Muscle of back (tissue), 11 donors: ENCODE measurements around the gene CTNNBIP1. TPM values are rescaled to one million over a fixed set of nuclear protein-coding genes. Genes with fewer than 3 reads are reported as not detected.

ENCODE experiments used
- DNase-seq, 3 donors: peaks; one replicate each; pipeline versions ENCODE4 v3.0.0 to v3.0.0-alpha.2; 2013
- polyA plus RNA-seq, 10 donors: library from polyadenylated mRNA; unstranded; fragments of 120-200 nt; gene quantifications; one replicate each; pipeline ENCODE4 v1.2.1, GENCODE V29; 2013; ENCODE audit not compliant: insufficient read length in 10 of 10

Gene CTNNBIP1
- polyA plus RNA-seq, 10 donors: 50.5 to 68.9 (median 59.6) TPM

DNA sequence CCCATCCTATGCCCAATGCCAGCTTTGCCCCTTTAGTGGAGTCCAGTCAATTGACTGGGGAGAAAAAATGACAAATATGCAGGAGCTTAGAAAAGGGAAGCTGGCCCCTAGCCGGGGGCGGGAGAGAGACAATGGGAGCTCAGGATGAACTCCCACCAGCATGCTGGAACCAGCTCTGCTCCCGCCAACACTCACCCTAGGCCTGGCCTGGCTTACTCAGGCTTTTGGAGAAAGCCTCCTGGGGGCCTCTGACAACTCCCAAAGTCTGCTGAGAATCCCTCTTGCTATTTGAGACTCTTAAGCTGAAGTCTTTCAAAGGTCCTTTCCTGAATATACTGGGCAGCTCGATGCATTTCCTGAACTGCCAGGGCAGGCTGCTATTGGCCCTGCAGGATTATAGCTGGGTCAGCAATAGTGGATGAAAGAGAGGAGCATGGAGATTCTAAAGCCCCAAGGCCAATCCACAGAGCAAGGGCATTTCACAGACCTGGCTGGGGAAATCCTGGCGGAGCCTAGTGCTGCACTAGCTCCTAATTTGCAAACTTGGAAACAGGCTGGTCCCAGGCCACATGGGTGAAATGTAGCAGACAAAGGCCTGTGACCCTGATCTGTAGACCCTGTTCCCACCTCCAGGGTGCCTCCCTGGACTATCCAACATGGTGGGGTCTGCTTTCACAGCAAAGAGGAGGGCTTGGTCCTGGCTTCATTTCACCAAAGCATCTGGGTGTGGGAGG is 50.6 kb downstream of the CTNNBIP1 start:
- no peak for DNase-seq

DNA sequence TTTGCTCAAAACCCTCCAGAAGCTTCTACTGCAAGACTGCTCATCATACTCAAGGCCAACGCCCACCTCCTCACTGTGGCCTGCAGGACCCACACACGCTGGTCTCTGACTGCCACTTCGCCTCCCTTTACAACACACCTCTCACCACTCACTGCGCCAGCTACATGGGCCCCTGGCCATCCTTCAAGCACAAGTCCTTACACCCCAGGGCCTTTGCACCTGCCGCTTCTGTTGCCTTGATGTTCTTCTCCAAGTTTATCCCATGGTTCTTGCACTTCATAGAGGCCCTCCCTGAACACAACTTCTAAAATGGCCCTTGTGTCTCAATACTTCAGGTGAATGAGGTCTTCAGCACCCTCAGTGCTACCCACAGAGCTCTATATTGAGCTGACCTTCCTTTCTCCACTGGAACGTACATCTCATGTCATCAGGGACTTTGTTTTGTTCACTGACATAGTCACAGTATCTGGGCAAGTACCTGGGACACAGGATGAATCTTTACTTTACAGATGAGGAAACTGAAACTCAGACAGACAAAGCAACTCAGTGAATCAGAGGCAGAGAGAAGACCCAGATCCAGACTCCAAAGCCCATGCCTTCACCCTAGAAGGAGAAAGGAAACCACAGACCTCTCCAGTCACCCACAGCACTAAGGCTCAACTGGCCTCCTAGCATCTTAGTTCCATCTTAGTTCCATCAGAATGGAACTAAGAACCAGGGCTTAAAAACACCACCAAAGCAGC is 51.6 kb downstream of the CTNNBIP1 start:
- no peak for DNase-seq

DNA sequence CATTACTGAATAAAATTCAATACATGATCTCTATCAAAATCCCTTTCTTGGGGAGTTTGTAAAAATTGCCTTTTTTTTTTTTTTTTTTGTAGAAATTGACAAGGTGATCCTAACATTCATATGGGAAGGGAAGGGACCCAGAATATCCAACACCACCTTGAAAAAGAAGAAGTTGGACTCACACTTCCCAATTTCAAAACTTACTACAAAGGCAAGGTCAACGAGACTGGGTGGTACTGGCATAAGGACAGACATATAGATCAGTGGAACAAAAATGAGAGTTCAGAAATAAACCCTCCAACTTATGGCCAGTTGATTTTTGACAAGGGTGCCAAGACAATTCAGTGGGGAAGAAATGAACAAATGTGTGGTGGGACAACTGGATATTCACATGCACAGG is 54.9 kb downstream of the CTNNBIP1 start:
- DNase-seq: no peak

DNA sequence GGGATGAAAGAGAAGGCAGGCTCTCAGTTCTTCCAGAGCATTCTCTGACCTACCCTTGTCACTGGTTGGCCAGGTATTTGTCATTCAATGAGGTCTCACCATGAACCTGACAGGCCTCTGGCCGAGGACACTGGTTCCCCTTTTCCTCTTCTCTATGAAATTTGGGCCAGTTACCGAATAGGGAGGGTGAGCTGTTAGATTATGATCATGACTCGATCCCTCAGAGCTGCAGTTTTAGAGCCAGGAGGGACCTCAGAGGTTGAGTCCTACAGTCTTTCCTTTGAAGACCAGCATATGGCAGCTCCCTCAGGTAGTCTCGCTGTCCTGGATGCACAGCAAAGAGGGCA is 56.8 kb downstream of the CTNNBIP1 start:
- DNase-seq: no peak

DNA sequence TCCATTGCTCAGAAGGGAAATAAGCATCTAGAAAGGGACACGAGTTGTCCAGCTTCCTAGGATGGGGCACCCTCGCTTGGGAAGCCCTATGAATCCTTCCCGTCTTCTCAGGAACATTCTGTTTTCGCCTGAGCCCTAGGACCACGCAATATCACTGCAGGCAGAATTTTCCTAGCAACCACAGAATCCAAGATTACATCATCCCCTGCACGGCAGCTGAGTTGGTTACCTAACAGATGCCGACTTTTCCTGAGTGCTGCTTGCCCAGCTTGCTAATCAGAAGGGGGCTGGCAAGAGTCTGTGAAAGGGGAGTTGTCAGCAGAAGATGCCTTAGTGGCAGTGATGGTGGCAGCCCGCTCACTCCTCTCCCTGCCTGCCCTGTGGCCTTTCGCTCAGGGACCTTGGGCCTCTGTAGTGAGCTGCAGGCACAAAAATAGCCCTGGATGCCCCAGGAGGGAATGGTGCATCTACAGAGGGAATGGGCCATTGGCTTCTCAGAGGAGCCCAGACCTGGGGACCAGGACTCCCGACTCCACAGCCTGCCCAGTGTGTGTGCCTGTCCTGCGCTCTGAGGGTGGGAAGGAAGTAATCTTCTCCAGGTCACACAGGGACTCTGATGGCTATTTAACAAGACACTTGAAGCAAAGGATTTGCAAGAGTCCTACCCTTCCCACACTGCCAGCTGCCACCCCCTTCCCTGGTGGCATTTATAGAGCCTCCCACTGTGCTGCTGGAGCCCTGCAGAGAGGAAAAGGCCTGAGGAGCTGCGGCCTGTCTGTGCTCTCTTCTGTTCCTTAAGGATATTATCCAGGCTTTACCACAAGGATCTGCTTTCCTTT is 57.4 kb downstream of the CTNNBIP1 start:
- no peak for DNase-seq

GRCh38 chr1:9852004-9852403 is 58.1 kb downstream of the CTNNBIP1 start:
- DNase-seq: no peak

DNA sequence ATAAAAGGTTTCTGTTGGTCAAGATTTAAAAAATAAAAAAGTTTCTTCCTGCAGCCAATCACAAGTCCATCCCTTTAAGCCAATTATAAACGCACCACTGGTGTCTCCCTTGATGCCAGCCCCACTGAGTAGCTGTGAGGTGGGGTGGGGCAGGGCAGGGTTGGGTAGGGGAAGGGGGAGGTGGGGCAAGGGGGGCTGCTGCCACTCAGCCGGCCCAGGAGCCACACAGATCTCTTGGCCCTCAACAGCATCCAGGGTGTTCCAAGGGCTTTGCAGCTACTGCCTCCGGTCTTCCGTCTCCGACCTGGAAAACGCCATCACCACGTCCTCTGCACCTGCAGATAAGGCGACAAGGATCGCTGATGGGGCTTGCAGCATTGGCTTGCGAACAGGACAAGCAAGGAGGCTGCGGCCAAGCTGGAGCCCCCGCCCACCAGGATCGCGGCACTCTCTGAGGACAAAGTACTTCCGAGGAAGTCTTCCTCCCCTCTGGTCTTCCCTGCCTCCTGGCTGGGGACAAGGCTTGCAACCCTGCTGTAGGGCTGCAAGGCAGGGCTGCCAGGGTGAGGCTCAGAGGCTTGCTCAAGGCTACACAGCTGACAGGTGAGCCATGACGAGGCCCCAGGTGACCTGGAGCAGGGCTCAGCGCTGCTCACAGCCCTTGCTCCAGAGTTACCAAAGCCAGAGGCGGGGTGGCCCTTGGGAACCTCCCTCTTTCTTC is 59.5 kb downstream of the CTNNBIP1 start:
- DNase-seq: no peak

DNA sequence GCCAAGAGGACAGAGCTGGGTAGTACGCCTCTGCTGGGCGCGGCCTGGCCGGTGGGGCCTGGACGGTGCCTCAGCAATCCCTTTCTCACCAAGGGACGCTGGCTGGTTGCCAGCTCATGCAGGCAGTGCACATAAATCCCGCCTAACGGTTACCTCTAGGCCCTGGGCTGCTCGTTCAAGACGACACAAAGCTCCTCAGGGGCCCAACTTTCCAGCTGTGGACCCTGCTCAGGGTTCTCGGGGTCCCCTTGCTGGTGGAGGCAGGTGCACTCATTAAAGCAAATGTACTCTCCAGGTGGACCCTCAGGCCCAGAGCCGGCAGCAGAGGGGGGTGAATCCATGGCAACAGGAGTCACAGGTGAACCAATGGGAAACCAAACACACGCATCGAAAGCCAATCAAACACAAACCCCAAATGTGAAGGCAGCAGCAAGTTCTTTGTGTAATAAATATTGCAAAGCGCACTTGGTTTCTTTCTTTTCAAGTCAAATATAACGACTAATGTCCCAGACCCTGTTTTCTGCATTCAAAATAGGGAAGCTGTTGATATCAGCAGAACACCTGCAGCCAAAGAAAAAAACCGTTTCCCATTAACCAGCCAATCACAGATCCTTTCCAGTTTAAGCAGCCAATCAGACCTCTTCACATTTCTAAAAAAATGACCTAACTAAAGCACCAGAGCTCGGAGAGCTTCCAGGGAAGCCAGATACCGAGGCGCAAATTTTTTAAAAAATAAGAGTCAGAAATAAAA is 60.2 kb downstream of the CTNNBIP1 start:
- DNase-seq: no peak

DNA sequence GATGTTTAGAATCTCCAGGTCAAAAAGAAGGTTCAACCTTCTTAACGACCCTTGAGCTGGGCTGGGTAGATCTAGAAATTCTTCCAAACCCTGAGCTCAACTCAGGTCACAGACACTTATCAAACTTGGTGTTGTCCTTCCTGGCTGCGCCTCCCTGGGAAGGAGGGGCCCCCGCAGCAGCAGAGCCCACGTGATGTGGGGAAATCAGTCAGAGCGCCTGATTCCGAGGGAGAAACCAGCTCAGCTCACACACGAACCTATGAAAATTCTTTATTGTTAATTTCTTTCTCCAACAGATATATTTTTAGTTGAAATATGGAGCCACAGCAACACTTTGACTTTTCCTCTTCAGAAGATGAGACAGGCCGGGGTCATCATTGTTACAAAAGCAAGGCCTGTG is 62.0 kb downstream of the CTNNBIP1 start:
- DNase-seq: no peak

DNA sequence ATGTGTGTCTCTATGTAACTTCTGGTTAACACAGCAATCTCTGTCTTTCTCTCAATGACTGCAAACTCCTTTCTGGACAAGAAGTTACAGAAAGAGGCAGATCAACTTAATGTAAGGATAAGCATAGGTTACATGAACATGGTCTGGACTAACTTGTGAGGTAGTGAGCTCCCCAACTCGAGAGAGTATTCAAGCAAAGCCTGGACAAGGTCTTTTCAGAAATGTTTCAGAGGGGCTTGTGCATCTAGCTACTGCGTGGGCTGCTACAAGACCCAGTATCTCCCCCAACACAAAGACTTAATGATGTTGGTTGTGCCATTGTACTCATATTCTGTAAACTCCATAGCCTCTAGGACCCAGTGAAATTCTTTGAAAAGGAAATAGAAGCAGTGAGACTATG is 62.8 kb downstream of the CTNNBIP1 start:
- DNase-seq: no peak

- DNase-seq: no peak
Measured at GRCh38 chr1:9846611-9847171, 63.4 kb downstream of the CTNNBIP1 start.

- no peak for DNase-seq
Measured at GRCh38 chr1:9845914-9846313, 64.2 kb downstream of the CTNNBIP1 start.

DNA sequence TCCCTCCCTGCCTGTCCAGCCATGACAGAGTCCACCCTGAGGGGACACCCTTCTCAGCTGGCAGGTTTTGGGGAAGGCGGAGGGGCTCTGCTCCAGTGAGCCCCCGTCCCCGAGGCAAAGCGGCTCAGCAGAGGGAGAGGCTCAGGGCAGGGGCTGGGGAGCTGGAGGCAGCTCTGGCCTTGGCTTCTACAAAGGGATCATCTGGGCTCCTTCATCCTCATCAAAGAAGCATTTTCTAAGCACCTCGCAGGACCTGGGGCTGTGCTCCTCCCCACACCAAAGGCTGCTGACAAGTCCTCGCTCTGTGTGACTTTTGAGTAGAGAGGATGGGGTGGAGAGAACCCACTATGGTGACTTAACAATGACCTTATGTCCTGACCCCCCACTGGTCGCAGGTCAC is 65.3 kb downstream of the CTNNBIP1 start:
- no peak for DNase-seq

- no peak for DNase-seq
Measured at GRCh38 chr1:9844106-9844505, 66.0 kb downstream of the CTNNBIP1 start.

DNA sequence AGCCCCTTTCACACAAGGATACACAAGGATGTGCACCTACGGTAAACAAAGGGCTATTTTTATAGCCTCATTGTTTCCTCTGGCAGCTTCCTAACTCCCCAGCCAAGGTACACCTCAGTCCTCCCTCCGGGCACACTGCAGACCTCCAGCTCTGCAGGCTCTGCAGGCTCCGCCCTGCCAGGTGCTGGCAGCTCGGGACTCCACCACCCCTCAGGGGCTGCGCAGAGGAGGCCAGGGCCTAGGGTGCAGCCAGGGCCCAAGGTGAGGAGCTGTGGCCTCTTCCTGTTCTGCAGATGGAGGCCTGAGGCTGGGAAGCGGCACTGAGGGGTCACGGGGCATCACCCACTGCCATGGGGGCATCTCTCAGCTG is 66.5 kb downstream of the CTNNBIP1 start:
- no peak for DNase-seq

GRCh38 chr1:9842781-9843575 is 67.1 kb downstream of the CTNNBIP1 start:
- DNase-seq: no peak

GRCh38 chr1:9842073-9842711 is 67.9 kb downstream of the CTNNBIP1 start:
- peak in 1 of 3 donors; percentile 45 for DNase-seq

DNA sequence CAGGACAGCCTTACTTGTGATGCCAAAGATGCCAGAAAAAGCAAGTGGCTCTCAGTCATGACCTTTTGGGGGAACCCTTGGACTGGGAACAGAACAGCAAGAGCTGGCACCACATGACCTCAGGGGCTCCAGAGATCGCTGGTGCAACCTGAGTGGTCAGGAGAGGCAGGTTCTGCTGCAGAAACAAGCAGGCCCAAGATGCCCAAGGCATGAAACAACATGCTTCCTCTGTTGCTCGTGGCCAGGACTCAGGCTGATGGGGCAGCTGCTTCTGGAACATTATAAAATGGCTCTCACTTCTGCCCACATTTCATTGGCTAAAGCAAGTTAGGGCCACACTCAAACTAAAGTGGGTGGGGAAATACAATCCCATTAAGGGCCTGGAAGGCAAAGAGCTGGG is 68.6 kb downstream of the CTNNBIP1 start:
- DNase-seq: no peak

DNA sequence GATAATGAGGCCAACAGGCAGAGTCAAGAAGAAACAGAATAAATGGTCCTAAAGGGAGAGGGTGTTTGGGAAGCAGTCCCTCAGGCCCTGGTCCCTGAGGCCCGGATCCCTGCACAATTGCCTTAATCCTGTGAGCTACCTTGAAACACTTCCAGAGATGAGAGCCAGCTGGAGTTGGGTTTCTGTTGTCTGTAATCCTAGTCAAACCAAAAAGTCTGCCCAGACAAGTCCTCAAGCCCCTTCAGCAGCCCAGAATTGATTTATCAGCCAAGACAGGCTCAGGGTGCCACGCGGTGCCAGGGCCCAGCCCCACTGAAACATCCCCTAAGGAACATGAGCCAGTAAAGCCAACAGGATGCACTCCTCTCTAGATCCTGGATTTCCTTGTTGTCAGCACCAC is 69.9 kb downstream of the CTNNBIP1 start:
- DNase-seq: no peak

DNA sequence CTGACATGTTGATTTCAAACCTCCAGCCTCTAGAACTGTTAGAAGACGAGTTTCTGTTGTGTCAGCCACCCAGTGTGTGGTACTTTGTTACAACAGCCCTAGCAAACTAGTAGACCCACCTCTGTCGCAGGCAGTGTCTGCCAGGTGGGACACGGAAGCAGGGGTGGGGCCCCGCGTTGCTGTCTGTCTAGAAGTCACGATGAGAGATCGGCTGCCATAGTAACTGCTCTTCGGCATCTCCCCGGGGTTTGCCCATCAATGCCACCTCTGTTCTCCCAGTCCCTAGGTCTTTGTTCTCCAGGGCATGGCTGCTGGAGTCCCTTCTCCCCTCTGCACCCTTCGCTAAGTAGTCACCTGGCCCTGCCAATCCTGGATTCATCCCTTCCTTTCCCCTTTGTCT is 71.1 kb downstream of the CTNNBIP1 start:
- no peak for DNase-seq
